Common myeloid progenitor, CD34-positive (primary cell): ENCODE measurements around the gene FBXL20.
A peak's percentile ranks its signal among the peaks of the same experiment; 100 is the strongest.

Experiments
- CTCF ChIA-PET: fragments of 350-600 bp; sonication (Branson Sonifier 250); formaldehyde crosslinking; loops from one replicate; lab custom pipeline; 2021; ENCODE audit warnings: antibody characterized with exemption; lab: Charles Lee
- POLR2A ChIA-PET: fragments of 350-600 bp; sonication (Branson Sonifier 250); formaldehyde crosslinking; loops from one replicate; lab custom pipeline; 2021; ENCODE audit warnings: antibody characterized with exemption; lab: Charles Lee
- DNase-seq, 3 donors: peaks; one replicate each; pipeline versions ENCODE4 v3.0.0 to v3.0.0-alpha.2; 2013
- H3K27ac ChIP-seq, 2 experiments: 1 replicate in 1 of 2; 2 replicates in 1 of 2; pipeline ENCODE4 v1.7.0; 2013; ENCODE audit warnings: inconsistent platforms in 2 of 2, low read length in 2 of 2, mild to moderate bottlenecking in 2 of 2, low read depth in 1 of 2, moderate library complexity in 1 of 2; ENCODE audit not compliant: severe bottlenecking in 2 of 2, insufficient read depth in 1 of 2, poor library complexity in 1 of 2
- H3K27me3 ChIP-seq, 5 experiments: replicated peaks in 2 of 5; 1 replicate in 3 of 5; 2 replicates in 2 of 5; pipeline versions ENCODE4 v1.6.1 to v1.7.0; 2013; ENCODE audit warnings: low read length in 4 of 5, mild to moderate bottlenecking in 2 of 5, moderate library complexity in 2 of 5, inconsistent platforms in 1 of 5; ENCODE audit not compliant: insufficient read depth in 5 of 5, control insufficient read depth in 4 of 5
- H3K36me3 ChIP-seq, 4 experiments: 1 replicate in 2 of 4; 2 replicates in 2 of 4; pipeline versions ENCODE4 v1.6.1 to v1.7.0; 2013; ENCODE audit warnings: low read length in 3 of 4, control low read depth in 1 of 4, mild to moderate bottlenecking in 1 of 4; ENCODE audit not compliant: control insufficient read depth in 4 of 4, insufficient read depth in 4 of 4
- H3K4me1 ChIP-seq, 4 experiments: 1 replicate in 3 of 4; 2 replicates in 1 of 4; pipeline versions ENCODE4 v1.6.1 to v1.7.1; 2013; ENCODE audit warnings: low read length in 3 of 4, mild to moderate bottlenecking in 3 of 4, control low read depth in 1 of 4, inconsistent platforms in 1 of 4, moderate library complexity in 1 of 4; ENCODE audit not compliant: control insufficient read depth in 4 of 4, insufficient read depth in 4 of 4; ENCODE audit errors: control extremely low read depth in 1 of 4
- H3K4me3 ChIP-seq, 7 experiments: 1 replicate in 4 of 7; 2 replicates in 3 of 7; pipeline versions ENCODE4 v1.5.1 to v1.7.0; 2013; ENCODE audit warnings: mild to moderate bottlenecking in 7 of 7, low read length in 6 of 7, moderate library complexity in 6 of 7, inconsistent platforms in 2 of 7, low read depth in 2 of 7, control low read depth in 1 of 7; ENCODE audit not compliant: insufficient read depth in 4 of 7, control insufficient read depth in 1 of 7; ENCODE audit errors: extremely low read depth in 1 of 7
- H3K9me3 ChIP-seq, 5 experiments: 1 replicate in 4 of 5; 2 replicates in 1 of 5; pipeline versions ENCODE4 v1.6.1 to v1.7.1; 2013; ENCODE audit warnings: low read length in 4 of 5, mild to moderate bottlenecking in 2 of 5, inconsistent platforms in 1 of 5, low read depth in 1 of 5, moderate library complexity in 1 of 5; ENCODE audit not compliant: control insufficient read depth in 4 of 5, insufficient read depth in 2 of 5; ENCODE audit errors: control extremely low read depth in 1 of 5
- WGBS: methylation state at CpG from one replicate; pipeline ENCODE4 v1.1.5; 2013; ENCODE audit not compliant: insufficient coverage; 5-methylcytosine and 5-hydroxymethylcytosine counted together

Gene FBXL20

GRCh38 chr17:39223907-39224777 is 177.3 kb downstream of the FBXL20 start:
- DNase-seq: peak in 1 of 3 donors; percentile 19
- POLR2A ChIA-PET: interaction anchor here (0.9 kb wide), 1 partner anchor 12 kb away, joined by 3 read pairs; no protein-coding TSS in a partner anchor

GRCh38 chr17:39222866-39223834 is 178.3 kb downstream of the FBXL20 start:
- Histone ChIP-seq H3K36me3 (no peaks in the 10 kb centered on the region), H3K27ac (no peak overlapping the region), H3K9me3 (no peaks in the 10 kb centered on the region), H3K27me3 (peaks cover 0 to 73% (median 43%) of the 10 kb centered on the region in 5 experiments), H3K4me1 (peaks cover 0 to 22% (median 17%) of the 10 kb centered on the region in 4 experiments), H3K4me3 (no peak overlapping the region)
- CTCF ChIA-PET: interaction anchor here (0.7 to 3.0 kb wide), 9 partner anchors 9 to 240 kb away, joined by 3 to 14 read pairs (median 6); no protein-coding TSS in a partner anchor
- POLR2A ChIA-PET: interaction anchor here (0.9 kb wide), 1 partner anchor 11 kb away, joined by 3 read pairs; no protein-coding TSS in a partner anchor
- no peak for DNase-seq
- 85% methylated on average over 6 of the region's 9 CpGs for WGBS

More at GRCh38 chr17:39223907-39224777, 177.3 kb downstream of the FBXL20 start:
- Histone ChIP-seq H3K4me1 (peaks cover 0 to 22% (median 16%) of the 10 kb centered on the region in 4 experiments), H3K27me3 (peaks cover 0 to 64% (median 38%) of the 10 kb centered on the region in 5 experiments), H3K4me3 (peak overlapping the region in 3 of 7 experiments; percentile 31 to 54 (median 45)), H3K36me3 (no peaks in the 10 kb centered on the region), H3K9me3 (no peaks in the 10 kb centered on the region), H3K27ac (no peak overlapping the region)
- CTCF ChIA-PET: interaction anchor here (0.7 to 3.0 kb wide), 9 partner anchors 8 to 241 kb away, joined by 3 to 14 read pairs (median 6); no protein-coding TSS in a partner anchor
- WGBS: 44% methylated on average over 29 of the region's 33 CpGs

- no peaks in the 10 kb centered on the region for H3K36me3 ChIP-seq
- no peak overlapping the region for H3K4me3 ChIP-seq
- CTCF ChIA-PET: interaction anchor here (0.8 to 3.0 kb wide), 6 partner anchors 9 to 239 kb away, joined by 3 to 16 read pairs (median 6); no protein-coding TSS in a partner anchor
- no peak for DNase-seq
- POLR2A ChIA-PET: no interaction called here
- WGBS: 96% methylated on average over 7 of the region's 7 CpGs
- peaks cover 0 to 74% (median 39%) of the 10 kb centered on the region in 5 experiments for H3K27me3 ChIP-seq
- no peak overlapping the region for H3K27ac ChIP-seq
- peaks cover 0 to 24% (median 18%) of the 10 kb centered on the region in 4 experiments for H3K4me1 ChIP-seq
- no peaks in the 10 kb centered on the region for H3K9me3 ChIP-seq
These were observed 179.3 kb downstream of the FBXL20 start for GRCh38 chr17:39222151-39222550.

- Histone ChIP-seq H3K27me3 (peaks cover 0 to 74% (median 39%) of the 10 kb centered on the region in 5 experiments), H3K36me3 (no peaks in the 10 kb centered on the region), H3K9me3 (no peaks in the 10 kb centered on the region), H3K27ac (no peak overlapping the region), H3K4me1 (peaks cover 0 to 24% (median 18%) of the 10 kb centered on the region in 4 experiments), H3K4me3 (no peak overlapping the region)
- POLR2A ChIA-PET: no interaction called here
- CTCF ChIA-PET: interaction anchor here (0.8 to 3.0 kb wide), 5 partner anchors 10 to 23 kb away, joined by 3 to 16 read pairs (median 6); no protein-coding TSS in a partner anchor
- 92% methylated on average over 6 of the region's 6 CpGs for whole genome bisulfite sequencing
- no peak for DNase-seq
These were observed 179.9 kb downstream of the FBXL20 start for GRCh38 chr17:39221572-39221971.

- peaks cover 0 to 57% (median 29%) of the 10 kb centered on the region in 5 experiments for H3K27me3 ChIP-seq
- ChIA-PET POLR2A (no interaction called here), CTCF (interaction anchor here (1.0 to 2.7 kb wide), 4 partner anchors 12 to 18 kb away, joined by 3 to 16 read pairs (median 6); no protein-coding TSS in a partner anchor)
- H3K27ac ChIP-seq: no peak overlapping the region
- no peaks in the 10 kb centered on the region for H3K9me3 ChIP-seq
- no peak overlapping the region for H3K4me3 ChIP-seq
- H3K36me3 ChIP-seq: no peaks in the 10 kb centered on the region
- no peak for DNase-seq
- WGBS: 90% methylated on average over 8 of the region's 8 CpGs
- peaks cover 0 to 7% (median 4%) of the 10 kb centered on the region in 4 experiments for H3K4me1 ChIP-seq
These were observed 181.7 kb downstream of the FBXL20 start for GRCh38 chr17:39219647-39220154.

GRCh38 chr17:39218906-39219305 is 182.5 kb downstream of the FBXL20 start:
- Histone ChIP-seq H3K27me3 (peaks cover 0 to 50% (median 25%) of the 10 kb centered on the region in 5 experiments), H3K9me3 (no peaks in the 10 kb centered on the region), H3K36me3 (no peaks in the 10 kb centered on the region), H3K4me3 (no peak overlapping the region), H3K4me1 (peaks cover 0 to 4% (median 2%) of the 10 kb centered on the region in 4 experiments), H3K27ac (no peak overlapping the region)
- no peak for DNase-seq
- POLR2A ChIA-PET: no interaction called here
- WGBS: 100% methylated on average over 5 of the region's 8 CpGs
- CTCF ChIA-PET: interaction anchor here (1.0 to 1.6 kb wide), 5 partner anchors 14 to 28 kb away, joined by 3 to 7 read pairs (median 4); no protein-coding TSS in a partner anchor
